Smooth muscle cell (in vitro differentiated cells): ENCODE data around the gene ZC3H4. TPM values are rescaled to one million over a fixed set of nuclear protein-coding genes. Genes with fewer than 3 reads are reported as not detected.

Source experiments
- DNase-seq: peaks from one replicate; lab custom pipeline; 2025; ENCODE audit not compliant: unreplicated experiment; lab: John Stamatoyannopoulos, UW
- H2AFZ ChIP-seq: fragments of 200-600 bp; sonication (generic); 2 replicates; pipeline ENCODE4 v1.6.0; 2016; ENCODE audit warnings: antibody characterized with exemption, low read depth, mild to moderate bottlenecking
- H3F3A ChIP-seq: fragments of 200-600 bp; sonication (generic); 2 replicates; pipeline ENCODE4 v1.6.0; 2017; ENCODE audit warnings: antibody characterized with exemption, low read depth
- H3K27ac ChIP-seq: fragments of 200-600 bp; sonication (generic); 2 replicates; pipeline ENCODE4 v1.5.1; 2016; ENCODE audit warnings: low read depth, mild to moderate bottlenecking
- H3K27me3 ChIP-seq: fragments of 200-600 bp; sonication (generic); 2 replicates; pipeline ENCODE4 v1.6.1; 2016; ENCODE audit warnings: low read depth, mild to moderate bottlenecking
- H3K36me3 ChIP-seq: fragments of 200-600 bp; sonication (generic); 2 replicates; pipeline ENCODE4 v1.5.1; 2016; ENCODE audit warnings: low read depth
- H3K4me1 ChIP-seq: fragments of 200-600 bp; sonication (generic); 2 replicates; pipeline ENCODE4 v1.5.1; 2016; ENCODE audit warnings: low read depth
- H3K4me2 ChIP-seq: fragments of 200-600 bp; sonication (generic); 2 replicates; pipeline ENCODE4 v1.6.0; 2016; ENCODE audit warnings: mild to moderate bottlenecking
- H3K4me3 ChIP-seq: fragments of 200-600 bp; sonication (generic); 2 replicates; pipeline ENCODE4 v1.5.1; 2016; ENCODE audit warnings: mild to moderate bottlenecking
- H3K79me2 ChIP-seq: fragments of 200-600 bp; sonication (generic); 2 replicates; pipeline ENCODE4 v1.6.0; 2016; ENCODE audit warnings: low read depth, mild to moderate bottlenecking
- H3K9ac ChIP-seq: fragments of 200-600 bp; sonication (generic); 2 replicates; pipeline ENCODE4 v1.6.0; 2016; ENCODE audit warnings: low read depth
- H3K9me3 ChIP-seq: fragments of 200-600 bp; sonication (generic); replicated peaks from 2 replicates; pipeline ENCODE4 v1.5.1; 2016; ENCODE audit warnings: low read depth
- H4K20me1 ChIP-seq: fragments of 200-600 bp; sonication (generic); 2 replicates; pipeline ENCODE4 v1.6.0; 2016; ENCODE audit warnings: low read depth
- CTCF ChIP-seq: fragments of 200-600 bp; sonication (generic); IDR thresholded peaks from 2 replicates; pipeline ENCODE4 v1.5.1; 2017; ENCODE audit warnings: borderline replicate concordance, mild to moderate bottlenecking, antibody characterized with exemption; ENCODE audit not compliant: insufficient read depth, poor library complexity, severe bottlenecking
- WGBS: methylation state at CpG from one replicate; pipeline ENCODE4 v1.1.7; 2016; ENCODE audit warnings: low lambda C conversion rate; 5-methylcytosine and 5-hydroxymethylcytosine counted together
- polyA plus RNA-seq: library from polyadenylated mRNA; unstranded; fragments of >200 nt; fragmentation: Nextera tagmentation; extraction: Ambion mirVana; gene quantifications from 2 replicates; pipeline ENCODE4 v1.2.1, GENCODE V29; 2016
- total RNA-seq: library from RNA; depleted of rRNA; stranded (reverse); fragments of >200 nt; gene quantifications from 2 replicates; pipeline ENCODE4 v1.2.3, GENCODE V29; 2014

Gene ZC3H4
- total and polyA plus RNA-seq, 2 experiments from 2014 or later, result 1.9 to 9.3 TPM

- H3K9me3 ChIP-seq, result no peaks in the 10 kb centered on the region
- H4K20me1 ChIP-seq, result peaks cover 56% of the 10 kb centered on the region
- H3K27me3 ChIP-seq, result no peaks in the 10 kb centered on the region
- no peak overlapping the region for H3K27ac ChIP-seq
- peaks cover 8% of the 10 kb centered on the region for H3F3A ChIP-seq
- no peaks in the 10 kb centered on the region for H3K36me3 ChIP-seq
- TF ChIP-seq CTCF, result no peak
- H3K9ac ChIP-seq, result no peak overlapping the region
- H3K4me1 ChIP-seq, result no peaks in the 10 kb centered on the region
- no peak overlapping the region for H3K4me2 ChIP-seq
- H2AFZ ChIP-seq, result no peak overlapping the region
- H3K4me3 ChIP-seq, result no peak overlapping the region
- DNase-seq, result no peak
- 95% methylated on average over 18 of the region's 18 CpGs for WGBS
- no peaks in the 10 kb centered on the region for H3K79me2 ChIP-seq
Measured at GRCh38 chr19:47068876-47069406, 44.6 kb downstream of the ZC3H4 start.

- no peaks in the 10 kb centered on the region for H3K9me3 ChIP-seq
- TF ChIP-seq CTCF, result no peak
- DNase-seq, result no peak
- no peaks in the 10 kb centered on the region for H3K79me2 ChIP-seq
- H4K20me1 ChIP-seq, result peaks cover 49% of the 10 kb centered on the region
- H3K27me3 ChIP-seq, result no peaks in the 10 kb centered on the region
- 94% methylated on average over 8 of the region's 8 CpGs for WGBS
- no peak overlapping the region for H3K4me2 ChIP-seq
- no peak overlapping the region for H3K4me3 ChIP-seq
- H3K27ac ChIP-seq, result no peak overlapping the region
- H2AFZ ChIP-seq, result no peak overlapping the region
- H3K4me1 ChIP-seq, result no peaks in the 10 kb centered on the region
- H3K36me3 ChIP-seq, result no peaks in the 10 kb centered on the region
- no peak overlapping the region for H3K9ac ChIP-seq
- H3F3A ChIP-seq, result peaks cover 10% of the 10 kb centered on the region
Measured at GRCh38 chr19:47068246-47068645, 45.3 kb downstream of the ZC3H4 start.

- Histone ChIP-seq H2AFZ (no peak overlapping the region), H3K9ac (no peak overlapping the region), H3K4me3 (no peak overlapping the region), H3K36me3 (no peaks in the 10 kb centered on the region), H3K9me3 (no peaks in the 10 kb centered on the region), H4K20me1 (peaks cover 43% of the 10 kb centered on the region), H3K4me2 (no peak overlapping the region), H3K4me1 (no peaks in the 10 kb centered on the region), H3K79me2 (no peaks in the 10 kb centered on the region), H3F3A (peaks cover 10% of the 10 kb centered on the region), H3K27me3 (no peaks in the 10 kb centered on the region), H3K27ac (no peak overlapping the region)
- no peak for TF ChIP-seq CTCF
- DNase-seq, result no peak
- WGBS, result 96% methylated on average over 31 of the region's 36 CpGs
Measured at GRCh38 chr19:47067215-47067847, 46.2 kb downstream of the ZC3H4 start.
